H9 (cell line): ENCODE results near the gene SCAF8. TPM values are rescaled to one million over a fixed set of nuclear protein-coding genes. Genes with fewer than 3 reads are reported as not detected.

Source experiments
- DNase-seq: peaks from one replicate; pipeline ENCODE4 v3.0.0-alpha.2; 2017
- H2AFZ ChIP-seq: one replicate; pipeline ENCODE4 v1.6.1; 2013; ENCODE audit warnings: mild to moderate bottlenecking, low read length, control low read depth, moderate library complexity
- H2AK5ac ChIP-seq: 2 replicates; pipeline ENCODE4 v1.6.1; 2013; ENCODE audit warnings: low read length, control low read depth, mixed read lengths; ENCODE audit not compliant: insufficient read length
- H2BK120ac ChIP-seq: one replicate; pipeline ENCODE4 v1.6.1; 2013; ENCODE audit warnings: low read depth, mild to moderate bottlenecking, low read length, control low read depth, inconsistent platforms; ENCODE audit not compliant: poor library complexity, severe bottlenecking
- H2BK12ac ChIP-seq: 2 replicates; pipeline ENCODE4 v1.6.1; 2013; ENCODE audit warnings: low read length, control low read depth, mixed read lengths, low read depth; ENCODE audit not compliant: insufficient read length
- H2BK15ac ChIP-seq: 2 replicates; pipeline ENCODE4 v1.6.1; 2013; ENCODE audit warnings: low read depth, low read length, control low read depth
- H2BK20ac ChIP-seq: one replicate; pipeline ENCODE4 v1.6.1; 2013; ENCODE audit warnings: low read depth, mild to moderate bottlenecking, low read length, control low read depth, inconsistent platforms; ENCODE audit not compliant: poor library complexity, severe bottlenecking
- H2BK5ac ChIP-seq: 2 replicates; pipeline ENCODE4 v1.6.1; 2013; ENCODE audit warnings: low read length, control low read depth, mixed read lengths; ENCODE audit not compliant: insufficient read length
- H3K14ac ChIP-seq: 2 replicates; pipeline ENCODE4 v1.6.1; 2013; ENCODE audit warnings: low read length, control low read depth; ENCODE audit not compliant: insufficient read depth
- H3K18ac ChIP-seq: 2 replicates; pipeline ENCODE4 v1.6.1; 2013; ENCODE audit warnings: low read depth, mild to moderate bottlenecking, mixed read lengths, low read length, control low read depth; ENCODE audit not compliant: insufficient read length
- H3K23ac ChIP-seq: 2 replicates; pipeline ENCODE4 v1.6.1; 2013; ENCODE audit warnings: low read length, control low read depth, mixed read lengths, low read depth; ENCODE audit not compliant: insufficient read length
- H3K23me2 ChIP-seq: 2 replicates; pipeline ENCODE4 v1.6.1; 2013; ENCODE audit warnings: low read depth, mild to moderate bottlenecking, mixed read lengths, low read length, control low read depth; ENCODE audit not compliant: insufficient read length, poor library complexity, severe bottlenecking
- H3K27ac ChIP-seq: 2 replicates; pipeline ENCODE4 v1.5.1; 2013; ENCODE audit warnings: low read length, control low read depth, mixed read lengths, low read depth; ENCODE audit not compliant: insufficient read length
- H3K27me3 ChIP-seq: 2 replicates; pipeline ENCODE4 v1.6.1; 2013; ENCODE audit warnings: low read length, control low read depth, inconsistent platforms; ENCODE audit not compliant: insufficient read depth
- H3K4ac ChIP-seq: 2 replicates; pipeline ENCODE4 v1.6.1; 2013; ENCODE audit warnings: low read depth, mild to moderate bottlenecking, control low read depth, inconsistent platforms, low read length, moderate library complexity
- H3K4me1 ChIP-seq: 2 replicates; pipeline ENCODE4 v1.6.1; 2013; ENCODE audit warnings: low read length, control low read depth, inconsistent platforms; ENCODE audit not compliant: insufficient read depth
- H3K4me2 ChIP-seq: 2 replicates; pipeline ENCODE4 v1.6.1; 2013; ENCODE audit warnings: low read length, control low read depth, mixed read lengths; ENCODE audit not compliant: insufficient read length, insufficient read depth
- H3K56ac ChIP-seq: 2 replicates; pipeline ENCODE4 v1.6.1; 2013; ENCODE audit warnings: low read depth, mild to moderate bottlenecking, mixed read lengths, low read length, control low read depth; ENCODE audit not compliant: insufficient read length
- H3K79me1 ChIP-seq: 2 replicates; pipeline ENCODE4 v1.6.1; 2013; ENCODE audit warnings: low read depth, mild to moderate bottlenecking, moderate library complexity, low read length, control low read depth, inconsistent platforms; ENCODE audit not compliant: insufficient read depth, poor library complexity, severe bottlenecking
- H3K79me2 ChIP-seq: 2 replicates; pipeline ENCODE4 v1.6.1; 2013; ENCODE audit warnings: low read length, control low read depth, inconsistent platforms; ENCODE audit not compliant: insufficient read depth
- H3K9ac ChIP-seq: 2 replicates; pipeline ENCODE4 v1.6.1; 2013; ENCODE audit warnings: low read length, control low read depth, mixed read lengths; ENCODE audit not compliant: insufficient read length; ENCODE audit errors: extremely low read depth
- H3K9me3 ChIP-seq: one replicate; pipeline ENCODE4 v1.6.1; 2013; ENCODE audit warnings: low read depth, low read length, inconsistent platforms; ENCODE audit not compliant: control insufficient read depth
- H3T11ph ChIP-seq: one replicate; pipeline ENCODE4 v1.6.1; 2013; ENCODE audit warnings: mild to moderate bottlenecking, low read length, control low read depth, inconsistent platforms
- H4K20me1 ChIP-seq: one replicate; pipeline ENCODE4 v1.6.1; 2013; ENCODE audit not compliant: control insufficient read depth, insufficient read length, insufficient read depth
- H4K5ac ChIP-seq: 2 replicates; pipeline ENCODE4 v1.6.1; 2013; ENCODE audit warnings: low read depth, mild to moderate bottlenecking, mixed read lengths, low read length, control low read depth; ENCODE audit not compliant: insufficient read length
- H4K8ac ChIP-seq: replicated peaks from 2 replicates; pipeline ENCODE4 v1.6.1; 2013; ENCODE audit warnings: low read length, control low read depth, mixed read lengths, low read depth; ENCODE audit not compliant: insufficient read length
- H4K91ac ChIP-seq: 2 replicates; pipeline ENCODE4 v1.6.1; 2013; ENCODE audit warnings: low read depth, mild to moderate bottlenecking, moderate library complexity, mixed read lengths, low read length, control low read depth; ENCODE audit not compliant: insufficient read length
- H3K27ac Mint-ChIP-seq, 3 experiments: 2 replicates in 2 of 3; 3 replicates in 1 of 3; pipeline ENCODE4 v1.8.0; 2020 to 2021; ENCODE audit warnings: mixed read lengths in 3 of 3, mild to moderate bottlenecking in 1 of 3, moderate library complexity in 1 of 3
- H3K27me3 Mint-ChIP-seq: 2 replicates; pipeline ENCODE4 v1.8.0; 2021; ENCODE audit warnings: low read depth, mild to moderate bottlenecking, moderate library complexity, mixed read lengths
- H3K36me3 Mint-ChIP-seq, 3 experiments: 2 replicates in 2 of 3; 3 replicates in 1 of 3; pipeline ENCODE4 v1.8.0; 2020 to 2021; ENCODE audit warnings: low read depth in 3 of 3, mixed read lengths in 3 of 3; ENCODE audit not compliant: insufficient read depth in 1 of 3
- H3K4me1 Mint-ChIP-seq, 2 experiments: 2 replicates each; pipeline ENCODE4 v1.8.0; 2020; ENCODE audit warnings: mixed read lengths in 2 of 2
- H3K4me3 Mint-ChIP-seq, 2 experiments: 2 replicates in 1 of 2; 3 replicates in 1 of 2; pipeline ENCODE4 v1.8.0; 2020 to 2021; ENCODE audit warnings: mild to moderate bottlenecking in 2 of 2, mixed read lengths in 2 of 2, moderate library complexity in 1 of 2
- H3K9me3 Mint-ChIP-seq, 2 experiments: 2 replicates in 1 of 2; 3 replicates in 1 of 2; pipeline ENCODE4 v1.8.0; 2020; ENCODE audit warnings: mild to moderate bottlenecking in 2 of 2, mixed read lengths in 2 of 2, moderate library complexity in 1 of 2
- WGBS: extraction: QIAGEN DNeasy Blood & Tissue Kit; methylation state at CpG from one replicate; pipeline ENCODE4 v1.1.7; 2013; ENCODE audit warnings: missing lambda C conversion rate, low lambda C conversion rate, mixed read lengths; ENCODE audit not compliant: insufficient read length; ENCODE audit errors: extremely low coverage; 5-methylcytosine and 5-hydroxymethylcytosine counted together
- long read RNA-seq: library from polyadenylated mRNA; unstranded; transcript quantifications from one replicate; pipeline ENCODE4 v2.0.0, GENCODE V29; 2020
- total RNA-seq: library from RNA; stranded (reverse); gene quantifications from 2 replicates; pipeline ENCODE4 v1.2.1, GENCODE V29; 2021
- TF ChIP-seq, protein P1 (sequence below): fragments of 200-600 bp; sonication (generic); conservative IDR thresholded peaks from 3 replicates; pipeline ENCODE4 v1.8.0; 2021; ENCODE audit warnings: antibody characterized with exemption, mild to moderate bottlenecking

The SCAF8 gene, protein sequence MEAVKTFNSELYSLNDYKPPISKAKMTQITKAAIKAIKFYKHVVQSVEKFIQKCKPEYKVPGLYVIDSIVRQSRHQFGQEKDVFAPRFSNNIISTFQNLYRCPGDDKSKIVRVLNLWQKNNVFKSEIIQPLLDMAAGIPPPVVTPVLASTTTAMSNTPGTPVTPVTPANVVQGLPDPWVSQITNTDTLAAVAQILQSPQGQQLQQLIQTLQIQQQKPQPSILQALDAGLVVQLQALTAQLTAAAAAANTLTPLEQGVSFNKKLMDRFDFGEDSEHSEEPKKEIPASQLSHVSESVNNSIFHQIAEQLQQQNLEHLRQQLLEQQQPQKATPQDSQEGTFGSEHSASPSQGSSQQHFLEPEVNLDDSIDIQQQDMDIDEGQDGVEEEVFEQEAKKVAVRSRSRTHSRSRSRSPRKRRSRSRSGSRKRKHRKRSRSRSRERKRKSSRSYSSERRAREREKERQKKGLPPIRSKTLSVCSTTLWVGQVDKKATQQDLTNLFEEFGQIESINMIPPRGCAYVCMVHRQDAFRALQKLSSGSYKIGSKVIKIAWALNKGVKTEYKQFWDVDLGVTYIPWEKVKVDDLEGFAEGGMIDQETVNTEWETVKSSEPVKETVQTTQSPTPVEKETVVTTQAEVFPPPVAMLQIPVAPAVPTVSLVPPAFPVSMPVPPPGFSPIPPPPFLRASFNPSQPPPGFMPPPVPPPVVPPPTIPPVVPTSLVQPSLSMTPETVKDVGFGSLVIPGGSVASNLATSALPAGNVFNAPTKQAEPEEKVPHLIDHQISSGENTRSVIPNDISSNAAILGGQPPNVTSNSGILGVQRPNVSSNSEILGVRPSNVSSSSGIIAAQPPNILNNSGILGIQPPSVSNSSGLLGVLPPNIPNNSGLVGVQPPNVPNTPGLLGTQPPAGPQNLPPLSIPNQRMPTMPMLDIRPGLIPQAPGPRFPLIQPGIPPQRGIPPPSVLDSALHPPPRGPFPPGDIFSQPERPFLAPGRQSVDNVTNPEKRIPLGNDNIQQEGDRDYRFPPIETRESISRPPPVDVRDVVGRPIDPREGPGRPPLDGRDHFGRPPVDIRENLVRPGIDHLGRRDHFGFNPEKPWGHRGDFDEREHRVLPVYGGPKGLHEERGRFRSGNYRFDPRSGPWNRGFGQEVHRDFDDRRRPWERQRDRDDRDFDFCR (N-terminal part only)
- 78.2 and 78.5 TPM in 2 replicates for total RNA-seq
- long read RNA-seq, full-length matches to known transcripts = 9 of 45 reads
- long read RNA-seq, partial matches to known transcripts = 25 of 45 reads
- long read RNA-seq, other reads (novel, unspliced or antisense) = 11 of 45 reads

DNA sequence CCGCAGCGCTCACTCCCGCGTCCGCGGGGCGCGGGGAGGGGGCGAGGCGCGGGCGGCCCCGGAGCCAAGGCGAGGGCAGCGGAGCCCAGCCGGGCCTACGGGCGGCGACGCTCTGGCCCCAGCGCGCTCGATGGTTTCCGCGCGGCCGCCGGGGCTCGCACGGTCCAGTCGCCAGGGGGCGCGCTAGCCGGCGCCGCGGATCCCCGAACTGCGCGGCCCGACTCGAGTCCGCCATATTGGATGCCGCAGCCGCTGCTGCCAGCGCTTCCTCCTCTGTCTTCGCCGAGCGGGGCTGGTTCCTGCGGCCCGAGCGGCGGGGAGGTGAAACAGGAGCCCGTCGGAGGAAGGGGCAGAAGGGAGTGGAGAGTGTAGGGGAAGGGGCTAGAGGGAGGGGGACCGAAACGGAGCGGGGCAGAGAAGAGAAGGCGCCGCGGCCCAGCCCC, at the start of gene SCAF8:
TSS of gene SCAF8 (plus strand) at position 234 of the 443 bp plus-strand sequence. CDS start 485 bp downstream, outside the sequence.
- Histone ChIP-seq H4K91ac (peak within 1 kb of the TSS; percentile 93), H3K18ac (peak within 1 kb of the TSS; percentile 100), H3K56ac (peak within 1 kb of the TSS; percentile 3), H3K79me2 (peaks cover 28% of the 10 kb centered on the region; the same call in 1 of the 2 replicates), H3K9ac (peak within 1 kb of the TSS; percentile 98), H3K23ac (no peak within 1 kb of the TSS), H3K27me3 (no peaks in the 10 kb centered on the region), H2BK5ac (peak within 1 kb of the TSS; percentile 73), H3K9me3 (no peaks in the 10 kb centered on the region), H3K4ac (peak within 1 kb of the TSS; percentile 95; the same call in 1 of the 2 replicates), H4K8ac (no peak within 1 kb of the TSS), H3K27ac (peak within 1 kb of the TSS; percentile 85), H2BK20ac (no peak within 1 kb of the TSS), H3K23me2 (no peaks in the 10 kb centered on the region), H2AFZ (no peak within 1 kb of the TSS), H3K14ac (peak within 1 kb of the TSS; percentile 99), H2BK12ac (peak within 1 kb of the TSS; percentile 40), H2BK120ac (peak within 1 kb of the TSS; percentile 82), H4K5ac (peak within 1 kb of the TSS; percentile 96), H3K4me1 (peaks cover 2% of the 10 kb centered on the region; the same call in 1 of the 2 replicates), H3T11ph (no peak within 1 kb of the TSS), H3K4me2 (peak within 1 kb of the TSS; percentile 60), H3K79me1 (no peaks in the 10 kb centered on the region), H2BK15ac (no peak within 1 kb of the TSS), H4K20me1 (no peaks in the 10 kb centered on the region), H2AK5ac (no peak within 1 kb of the TSS)
- Mint-ChIP-seq H3K36me3 (peaks cover 9 to 21% (median 20%) of the 10 kb centered on the region in 3 experiments), H3K9me3 (no peaks in the 10 kb centered on the region; a peak in 1 of 5 replicates), H3K4me1 (peaks cover 27 to 45% of the 10 kb centered on the region in 2 experiments), H3K27me3 (no peaks in the 10 kb centered on the region), H3K27ac (peak within 1 kb of the TSS; percentile 97 to 99 (median 98)), H3K4me3 (peak within 1 kb of the TSS; percentile 88 to 94)
- no CpG with 5 or more reads among the region's 61 CpGs for WGBS
- peak; percentile 81 for DNase-seq
- TF ChIP-seq, protein P1, sequence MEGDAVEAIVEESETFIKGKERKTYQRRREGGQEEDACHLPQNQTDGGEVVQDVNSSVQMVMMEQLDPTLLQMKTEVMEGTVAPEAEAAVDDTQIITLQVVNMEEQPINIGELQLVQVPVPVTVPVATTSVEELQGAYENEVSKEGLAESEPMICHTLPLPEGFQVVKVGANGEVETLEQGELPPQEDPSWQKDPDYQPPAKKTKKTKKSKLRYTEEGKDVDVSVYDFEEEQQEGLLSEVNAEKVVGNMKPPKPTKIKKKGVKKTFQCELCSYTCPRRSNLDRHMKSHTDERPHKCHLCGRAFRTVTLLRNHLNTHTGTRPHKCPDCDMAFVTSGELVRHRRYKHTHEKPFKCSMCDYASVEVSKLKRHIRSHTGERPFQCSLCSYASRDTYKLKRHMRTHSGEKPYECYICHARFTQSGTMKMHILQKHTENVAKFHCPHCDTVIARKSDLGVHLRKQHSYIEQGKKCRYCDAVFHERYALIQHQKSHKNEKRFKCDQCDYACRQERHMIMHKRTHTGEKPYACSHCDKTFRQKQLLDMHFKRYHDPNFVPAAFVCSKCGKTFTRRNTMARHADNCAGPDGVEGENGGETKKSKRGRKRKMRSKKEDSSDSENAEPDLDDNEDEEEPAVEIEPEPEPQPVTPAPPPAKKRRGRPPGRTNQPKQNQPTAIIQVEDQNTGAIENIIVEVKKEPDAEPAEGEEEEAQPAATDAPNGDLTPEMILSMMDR = peak; percentile 82
